NCI-H2029 (cell line): Measurements from ENCODE around the gene KCNQ1OT1.
"Not testable (repeated sequence)": the region's sequence is repeated elsewhere in the genome, so short reads cannot be mapped to it uniquely, and the experiment has no call there.

Source experiments
- DNase-seq: peaks from one replicate; lab custom pipeline; 2025; lab: John Stamatoyannopoulos, UW

KCNQ1OT1 gene

DNA sequence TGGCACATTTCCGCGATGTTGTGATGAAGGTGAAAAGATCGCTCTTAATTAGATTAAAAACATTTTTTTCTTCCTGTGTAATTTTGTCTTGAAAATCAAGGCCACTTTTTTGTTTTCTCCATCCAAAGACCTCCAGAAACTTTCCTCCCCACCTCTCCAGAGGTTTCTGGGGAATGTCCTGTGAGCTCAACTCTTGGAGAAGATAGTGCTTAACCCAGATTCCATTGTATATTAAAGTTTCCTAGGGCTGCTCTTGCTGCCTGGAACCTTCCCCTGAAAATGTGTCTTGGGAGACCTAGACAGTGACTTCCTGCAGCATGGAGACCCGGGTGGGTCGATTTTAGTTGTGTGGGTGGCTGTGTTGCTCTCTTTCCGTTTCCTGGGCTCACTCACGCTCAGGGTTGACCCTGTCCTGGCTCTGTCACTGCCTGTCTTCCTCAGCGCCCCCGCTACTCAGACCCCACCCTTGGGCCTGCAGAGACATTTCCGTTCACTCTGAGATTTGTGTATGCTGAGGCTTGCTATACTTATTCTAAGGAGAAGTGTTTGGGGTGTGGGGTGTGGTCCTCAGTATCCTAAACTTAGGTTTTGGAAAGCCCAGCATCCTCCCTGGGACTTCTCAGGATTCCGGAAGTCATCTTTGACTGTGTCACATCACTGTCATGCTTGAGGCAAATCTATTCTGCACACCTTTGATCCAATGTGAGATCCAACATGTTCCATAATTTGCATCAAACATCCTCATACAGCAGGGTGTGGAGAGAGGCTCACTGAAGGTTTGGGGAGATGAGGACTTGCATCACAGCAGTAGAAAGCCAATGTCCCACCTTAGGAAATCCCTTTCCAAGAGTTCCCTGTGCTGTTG lies 47.2 kb downstream of the KCNQ1OT1 start:
- DNase-seq: peak; percentile 6

- DNase-seq: no peak
Observed at GRCh38 chr11:2651826-2652271, 47.9 kb downstream of the KCNQ1OT1 start.

- DNase-seq: no peak
Observed at GRCh38 chr11:2651054-2651617, 48.7 kb downstream of the KCNQ1OT1 start.

DNA sequence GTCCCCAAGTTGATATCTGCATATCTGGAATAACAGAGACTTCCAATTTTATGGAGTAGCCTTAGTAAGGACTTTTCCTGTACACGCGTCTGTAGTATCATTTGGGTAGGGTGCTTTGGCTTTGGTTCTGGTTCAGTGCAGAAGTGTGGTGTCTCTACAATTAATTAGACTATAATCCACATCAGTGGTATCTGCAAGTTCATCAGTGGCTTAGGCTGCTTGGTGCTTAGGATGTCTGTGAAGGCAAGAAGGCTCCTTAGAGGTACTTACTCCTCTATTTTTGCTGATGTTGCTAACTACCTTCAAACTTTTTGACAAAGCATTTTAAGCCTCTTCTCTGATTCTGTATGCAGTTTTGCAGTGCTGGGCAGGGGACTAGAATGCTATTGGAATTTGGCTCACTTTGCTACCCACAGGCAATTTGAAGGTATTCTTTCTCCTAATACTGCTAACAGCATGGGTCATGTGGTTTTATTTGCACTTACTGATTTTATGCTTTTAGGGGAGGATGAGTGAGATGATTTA lies 49.4 kb downstream of the KCNQ1OT1 start:
- no peak for DNase-seq

- DNase-seq: no peak
Observed at GRCh38 chr11:2649848-2650247, 49.9 kb downstream of the KCNQ1OT1 start.

DNA sequence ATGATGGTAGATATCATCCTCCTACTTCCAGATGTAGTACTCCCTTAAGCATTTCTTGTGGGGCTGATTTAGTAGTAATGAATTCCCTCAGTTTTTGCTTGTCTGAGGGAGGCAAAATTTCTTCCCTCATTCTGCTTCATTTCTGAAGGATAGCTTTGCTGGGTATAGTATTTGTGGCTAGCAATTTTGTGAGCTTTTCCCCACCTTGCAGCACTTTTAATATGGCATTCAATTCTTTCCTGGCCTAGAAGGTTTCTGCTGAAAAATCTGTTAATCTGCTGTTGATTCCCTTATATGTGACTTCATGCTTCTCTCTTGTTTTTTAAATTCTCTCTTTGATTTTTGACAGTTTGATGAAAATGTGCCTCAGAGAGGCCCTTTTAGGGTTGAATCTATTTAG lies 50.4 kb downstream of the KCNQ1OT1 start:
- no peak for DNase-seq

GRCh38 chr11:2647953-2648352 lies 51.8 kb downstream of the KCNQ1OT1 start:
- no peak for DNase-seq

GRCh38 chr11:2647167-2647566 lies 52.6 kb downstream of the KCNQ1OT1 start:
- no peak for DNase-seq

GRCh38 chr11:2645779-2646118 lies 54.0 kb downstream of the KCNQ1OT1 start:
- DNase-seq: no peak

- DNase-seq: no peak
Observed at GRCh38 chr11:2644844-2645778, 54.7 kb downstream of the KCNQ1OT1 start.

DNA sequence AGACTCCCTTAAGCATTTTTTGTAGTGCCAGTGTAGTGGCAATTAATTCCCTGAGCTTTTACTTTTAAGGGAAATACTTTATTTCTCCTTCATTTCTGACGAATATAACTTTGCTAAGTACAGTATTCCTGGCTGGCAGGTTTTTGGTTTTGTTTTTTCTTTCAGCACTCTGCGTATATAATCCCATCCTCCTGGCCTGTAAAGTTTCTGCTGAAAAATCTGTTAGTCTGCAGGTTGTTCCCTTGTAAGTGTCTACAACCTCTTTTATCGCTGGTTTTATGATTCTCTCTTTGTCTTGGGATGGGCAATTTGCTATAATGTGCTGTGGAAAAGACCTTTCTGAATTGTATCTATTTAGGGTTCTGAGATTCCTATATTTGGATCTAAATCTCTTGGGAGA lies 56.0 kb downstream of the KCNQ1OT1 start:
- DNase-seq: no peak

DNA sequence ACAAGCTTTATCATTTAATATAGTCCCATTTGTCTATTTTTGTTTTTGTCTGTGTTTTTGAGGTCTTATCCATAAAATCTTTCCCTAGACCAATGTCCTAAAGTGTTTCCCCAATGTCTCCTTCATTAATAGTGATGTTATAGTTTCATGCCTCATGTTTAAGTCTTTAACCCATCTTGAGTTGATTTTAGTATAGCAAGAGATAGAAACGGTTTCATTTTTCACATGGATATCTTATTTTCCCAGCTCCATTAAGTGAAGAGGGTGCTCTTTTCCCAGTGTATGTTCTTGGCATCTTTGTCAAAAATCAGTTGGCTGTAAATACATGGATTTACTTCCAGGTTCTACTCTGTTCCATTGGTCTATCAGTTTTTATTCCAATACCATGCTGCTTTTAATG lies 58.2 kb downstream of the KCNQ1OT1 start:
- no peak for DNase-seq

GRCh38 chr11:2639763-2640162 lies 60.0 kb downstream of the KCNQ1OT1 start:
- DNase-seq: not testable (repeated sequence)

- no peak for DNase-seq
Observed at GRCh38 chr11:2631161-2631560, 68.6 kb downstream of the KCNQ1OT1 start.

DNA sequence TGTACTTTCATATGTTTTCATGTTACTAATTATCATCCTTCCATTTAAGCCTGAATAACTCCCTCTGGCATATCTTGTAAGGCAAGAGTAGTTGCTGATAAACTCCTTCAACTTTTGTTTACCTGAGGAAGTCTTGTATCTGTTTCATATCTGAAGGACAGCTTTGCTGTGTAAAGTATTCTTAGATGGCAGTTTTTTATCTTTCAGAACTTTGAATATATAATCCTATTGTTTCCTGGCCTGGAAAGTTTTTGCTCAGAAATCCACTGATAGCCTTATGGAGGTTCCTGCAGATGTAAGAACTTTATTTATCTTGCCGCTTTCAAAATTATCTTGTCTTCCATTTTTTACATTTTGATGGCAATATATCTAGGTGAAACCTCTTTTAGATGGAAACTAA lies 69.1 kb downstream of the KCNQ1OT1 start:
- DNase-seq: no peak

DNA sequence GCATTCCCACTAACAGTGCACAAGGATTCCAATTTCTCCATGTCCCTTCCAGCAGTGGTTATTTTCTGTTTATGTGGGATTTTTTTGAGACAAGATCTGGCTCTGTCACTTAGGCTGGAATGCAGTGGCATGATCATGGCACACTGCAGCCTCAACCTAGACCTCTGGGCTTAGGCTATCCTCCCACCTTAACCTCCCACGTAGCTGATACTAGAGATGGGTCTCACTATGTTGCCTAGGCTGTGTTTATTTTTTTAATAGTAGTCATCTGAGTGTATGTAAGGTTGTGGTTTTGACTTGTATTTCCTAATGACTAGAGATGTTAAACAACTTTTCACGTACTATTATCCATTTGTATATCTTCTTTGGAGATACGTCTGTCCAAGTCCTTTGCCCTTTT lies 74.6 kb downstream of the KCNQ1OT1 start:
- DNase-seq: no peak

GRCh38 chr11:2621894-2622293 lies 77.9 kb downstream of the KCNQ1OT1 start:
- DNase-seq: no peak

- DNase-seq: no peak
Observed at GRCh38 chr11:2612884-2613571, 86.8 kb downstream of the KCNQ1OT1 start.

- no peak for DNase-seq
Observed at GRCh38 chr11:2609345-2609744, 90.4 kb downstream of the KCNQ1OT1 start.

- no peak for DNase-seq
Observed at GRCh38 chr11:2599561-2600189, 100.1 kb downstream of the KCNQ1OT1 start.

GRCh38 chr11:2595204-2595603 lies 104.6 kb downstream of the KCNQ1OT1 start:
- DNase-seq: no peak
